ENCODE measurements around the gene BICRA. TPM values are rescaled to one million over a fixed set of nuclear protein-coding genes. Genes with fewer than 3 reads are reported as not detected.
"Not testable (repeated sequence)": the region's sequence is repeated elsewhere in the genome, so short reads cannot be mapped to it uniquely, and the experiment has no call there.

The BICRA gene
- total RNA-seq, 1 experiment from 2014 or later, result 24.4 TPM

- peak overlapping the region; percentile 5 for H3K4me3 Mint-ChIP-seq (ENCODE audit: low read depth, unreplicated experiment)
- CTCF ChIA-PET, result interaction anchor here (0.6 to 2.4 kb wide), 6 partner anchors 12 to 275 kb away, joined by 3 to 9 read pairs (median 8); no protein-coding TSS in a partner anchor
- no TSS peak for BruUV-seq (replicated peaks)
- no peak for DNase-seq
- intact Hi-C loops (cut with micrococcal nuclease; ENCODE audit: unreplicated experiment), result loop anchor here (2.0 kb wide), 2 partner anchors 33 to 151 kb away; partner anchors contain the start of gene NOP53
- no peak for TF ChIP-seq CTCF (IDR thresholded peaks at IDR 0.05; ENCODE audit: unreplicated experiment)
- H3K27me3 Mint-ChIP-seq (ENCODE audit: unreplicated experiment), result no peaks in the 10 kb centered on the region
- peaks cover 43% of the 10 kb centered on the region for H3K36me3 Mint-ChIP-seq (ENCODE audit: insufficient read depth, unreplicated experiment)
- H3K9me3 Mint-ChIP-seq (ENCODE audit: low read depth, unreplicated experiment), result no peaks in the 10 kb centered on the region
- H3K4me1 Mint-ChIP-seq (ENCODE audit: low read depth, unreplicated experiment), result peaks cover 23% of the 10 kb centered on the region
- H3K27ac Mint-ChIP-seq (ENCODE audit: unreplicated experiment), result no peak overlapping the region
Measured at GRCh38 chr19:47711652-47712242, 102.8 kb downstream of the BICRA start.

- DNase-seq, result peak; percentile 86
- H3K4me3 Mint-ChIP-seq (ENCODE audit: low read depth, unreplicated experiment), result peak within 1 kb of the TSS; percentile 80
- H3K27me3 Mint-ChIP-seq (ENCODE audit: unreplicated experiment), result no peaks in the 10 kb centered on the region
- peak; percentile 99 for TF ChIP-seq CTCF (IDR thresholded peaks at IDR 0.05; ENCODE audit: unreplicated experiment)
- CTCF ChIA-PET, result interaction anchor here (0.6 to 2.4 kb wide), 17 partner anchors 11 to 285 kb away, joined by 3 to 34 read pairs (median 4); partner anchors contain the start of gene NOP53
- H3K4me1 Mint-ChIP-seq (ENCODE audit: low read depth, unreplicated experiment), result peaks cover 23% of the 10 kb centered on the region
- intact Hi-C loops (cut with micrococcal nuclease; ENCODE audit: unreplicated experiment), result loop anchor here (2.0 kb wide), 2 partner anchors 31 to 149 kb away; partner anchors contain the start of gene NOP53
- H3K27ac Mint-ChIP-seq (ENCODE audit: unreplicated experiment), result peak within 1 kb of the TSS; percentile 82
- H3K36me3 Mint-ChIP-seq (ENCODE audit: insufficient read depth, unreplicated experiment), result peaks cover 44% of the 10 kb centered on the region
- H3K9me3 Mint-ChIP-seq (ENCODE audit: low read depth, unreplicated experiment), result no peaks in the 10 kb centered on the region
- BruUV-seq (replicated peaks), result no TSS peak
Measured at GRCh38 chr19:47713046-47714021, 104.4 kb downstream of the BICRA start, which contains the start of gene EHD2. EHD2 (plus strand) TSS chr19:47713422; CDS start chr19:47716613, 3,191 bp downstream.

GRCh38 chr19:47714339-47714738, 105.4 kb downstream of the BICRA start:
- peaks cover 44% of the 10 kb centered on the region for H3K36me3 Mint-ChIP-seq (ENCODE audit: insufficient read depth, unreplicated experiment)
- intact Hi-C loops (cut with micrococcal nuclease; ENCODE audit: unreplicated experiment), result no loop called here
- CTCF ChIA-PET, result interaction anchor here (0.7 to 2.4 kb wide), 6 partner anchors 10 to 286 kb away, joined by 3 to 34 read pairs (median 11); no protein-coding TSS in a partner anchor
- H3K27me3 Mint-ChIP-seq (ENCODE audit: unreplicated experiment), result no peaks in the 10 kb centered on the region
- peak overlapping the region; percentile 82 for H3K27ac Mint-ChIP-seq (ENCODE audit: unreplicated experiment)
- peak overlapping the region; percentile 80 for H3K4me3 Mint-ChIP-seq (ENCODE audit: low read depth, unreplicated experiment)
- peaks cover 23% of the 10 kb centered on the region for H3K4me1 Mint-ChIP-seq (ENCODE audit: low read depth, unreplicated experiment)
- no peak for TF ChIP-seq CTCF (IDR thresholded peaks at IDR 0.05; ENCODE audit: unreplicated experiment)
- DNase-seq, result no peak
- TSS peak; percentile 74 for BruUV-seq (replicated peaks)
- no peaks in the 10 kb centered on the region for H3K9me3 Mint-ChIP-seq (ENCODE audit: low read depth, unreplicated experiment)

GRCh38 chr19:47714855-47715254, 105.9 kb downstream of the BICRA start:
- Mint-ChIP-seq H3K4me3 (ENCODE audit: low read depth, unreplicated experiment) (peak overlapping the region; percentile 20), H3K36me3 (ENCODE audit: insufficient read depth, unreplicated experiment) (peaks cover 44% of the 10 kb centered on the region)
- intact Hi-C loops (cut with micrococcal nuclease; ENCODE audit: unreplicated experiment), result not testable (repeated sequence)

More at GRCh38 chr19:47714855-47715254, 105.9 kb downstream of the BICRA start:
- H3K27me3 Mint-ChIP-seq (ENCODE audit: unreplicated experiment); DNase-seq; BruUV-seq (replicated peaks); CTCF ChIA-PET; H3K9me3 Mint-ChIP-seq (ENCODE audit: low read depth, unreplicated experiment); H3K27ac Mint-ChIP-seq (ENCODE audit: unreplicated experiment): not testable (repeated sequence)
- H3K4me1 Mint-ChIP-seq (ENCODE audit: low read depth, unreplicated experiment), result peaks cover 23% of the 10 kb centered on the region
